GM12872 (cell line): ENCODE measurements around the gene RRAGB.

Experiments
- TF ChIP-seq, protein P1 (sequence below): IDR thresholded peaks from 3 replicates; pipeline ENCODE4 v1.5.1; 2011; ENCODE audit warnings: low read depth, mild to moderate bottlenecking, low read length, moderate library complexity; ENCODE audit not compliant: insufficient read depth

Gene RRAGB

DNA sequence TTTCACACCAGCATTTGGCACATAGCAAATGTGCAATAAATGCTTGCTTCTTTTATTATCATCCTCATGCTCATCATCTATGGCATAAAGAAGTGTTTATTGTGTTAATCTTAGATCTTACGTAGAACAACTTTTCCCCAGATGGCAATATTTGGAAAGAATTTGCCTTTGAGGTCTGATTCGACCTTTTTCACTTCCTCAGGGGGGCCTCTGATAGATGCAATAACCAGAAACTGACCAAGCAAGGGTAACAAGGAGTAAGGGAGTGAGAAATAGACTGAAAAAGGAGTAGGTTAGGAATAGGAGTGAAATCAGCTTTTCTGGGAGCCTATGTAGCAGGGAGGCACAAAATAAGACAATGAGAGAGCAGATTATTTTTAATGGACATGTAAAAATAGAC, 70.2 kb downstream of the RRAGB start:
- TF ChIP-seq, protein P1, sequence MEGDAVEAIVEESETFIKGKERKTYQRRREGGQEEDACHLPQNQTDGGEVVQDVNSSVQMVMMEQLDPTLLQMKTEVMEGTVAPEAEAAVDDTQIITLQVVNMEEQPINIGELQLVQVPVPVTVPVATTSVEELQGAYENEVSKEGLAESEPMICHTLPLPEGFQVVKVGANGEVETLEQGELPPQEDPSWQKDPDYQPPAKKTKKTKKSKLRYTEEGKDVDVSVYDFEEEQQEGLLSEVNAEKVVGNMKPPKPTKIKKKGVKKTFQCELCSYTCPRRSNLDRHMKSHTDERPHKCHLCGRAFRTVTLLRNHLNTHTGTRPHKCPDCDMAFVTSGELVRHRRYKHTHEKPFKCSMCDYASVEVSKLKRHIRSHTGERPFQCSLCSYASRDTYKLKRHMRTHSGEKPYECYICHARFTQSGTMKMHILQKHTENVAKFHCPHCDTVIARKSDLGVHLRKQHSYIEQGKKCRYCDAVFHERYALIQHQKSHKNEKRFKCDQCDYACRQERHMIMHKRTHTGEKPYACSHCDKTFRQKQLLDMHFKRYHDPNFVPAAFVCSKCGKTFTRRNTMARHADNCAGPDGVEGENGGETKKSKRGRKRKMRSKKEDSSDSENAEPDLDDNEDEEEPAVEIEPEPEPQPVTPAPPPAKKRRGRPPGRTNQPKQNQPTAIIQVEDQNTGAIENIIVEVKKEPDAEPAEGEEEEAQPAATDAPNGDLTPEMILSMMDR, result no peak

DNA sequence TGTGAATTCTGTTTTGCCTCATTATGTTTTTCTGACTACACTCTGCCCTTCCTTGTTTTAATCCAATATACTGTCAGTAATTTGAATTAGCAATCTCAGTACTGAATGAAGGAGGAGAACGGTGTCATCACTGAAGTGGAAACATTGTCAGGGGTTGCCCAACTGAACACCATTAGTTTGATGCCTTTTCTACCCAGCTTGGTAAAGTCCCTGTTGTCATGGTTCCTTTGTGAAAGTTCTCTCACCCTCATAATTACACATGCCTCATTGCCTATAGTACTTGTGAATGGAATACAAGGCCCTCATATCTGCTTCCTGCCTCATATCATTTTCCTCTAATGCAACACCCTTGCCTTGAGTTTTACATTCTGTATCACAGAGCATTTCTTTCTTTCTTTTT, 76.9 kb downstream of the RRAGB start:
- TF ChIP-seq, protein P1, result no peak

DNA sequence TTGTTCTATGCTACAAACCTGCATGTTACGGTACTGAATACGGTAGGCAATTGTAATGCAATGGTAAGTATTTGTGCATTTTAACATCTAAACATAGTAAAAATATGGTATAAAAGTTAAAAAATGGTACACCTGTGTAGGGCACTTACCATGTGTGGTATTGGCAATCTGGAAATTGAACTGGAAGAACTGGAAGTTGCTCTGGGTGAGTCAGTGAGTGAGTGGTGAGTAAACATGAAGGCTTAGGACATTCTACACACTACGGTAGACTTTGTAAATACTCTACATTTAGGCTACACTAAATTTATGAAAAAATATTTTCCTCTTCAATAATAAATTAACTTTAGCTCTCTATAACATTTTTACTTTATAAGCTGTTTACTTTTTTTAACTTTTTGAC, 78.9 kb downstream of the RRAGB start:
- TF ChIP-seq, protein P1, result no peak

DNA sequence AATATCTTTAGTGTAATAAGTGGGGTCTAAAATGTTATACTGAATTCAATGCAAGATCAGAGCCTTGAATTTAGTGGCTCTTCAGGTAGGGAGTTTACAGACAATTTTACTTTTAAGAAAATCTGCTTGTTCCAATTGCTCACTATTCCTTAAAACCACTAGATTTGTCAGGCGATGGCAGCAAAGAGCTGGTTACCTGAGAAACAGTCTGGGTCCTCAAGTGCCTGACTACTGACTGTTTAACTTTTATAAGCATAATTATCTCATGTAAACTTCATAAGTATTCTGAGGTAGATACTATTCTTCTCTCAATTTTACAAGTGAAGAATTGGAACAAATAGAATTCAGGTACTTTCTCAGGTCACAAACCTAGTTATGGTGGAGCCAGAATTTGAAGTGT, 84.3 kb downstream of the RRAGB start:
- TF ChIP-seq, protein P1, result no peak
